HK-2 (cell line): Measurements from ENCODE around the gene BRINP3.

Experiments used
- DNase-seq: peaks from one replicate; pipeline ENCODE4 v3.0.0-alpha.2; 2018; ENCODE audit not compliant: unreplicated experiment

Gene BRINP3

DNA sequence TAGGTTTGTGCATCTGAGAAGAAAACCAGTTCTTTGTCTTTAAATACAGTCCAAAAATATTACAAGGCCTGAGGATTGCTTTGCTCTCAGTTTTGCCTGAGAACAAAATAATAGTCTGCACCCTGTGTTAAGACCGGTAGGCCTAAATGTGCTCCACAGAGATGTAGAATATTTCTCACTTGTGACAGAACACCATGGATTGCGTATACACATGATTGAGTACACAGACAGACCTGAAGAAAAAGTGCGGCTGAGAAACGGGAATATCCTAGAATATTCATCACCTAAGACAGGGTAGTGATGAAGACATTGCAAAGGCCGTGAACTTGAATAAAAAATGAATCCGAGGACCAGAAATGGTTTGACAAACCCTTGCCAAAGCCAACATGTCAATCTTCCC is 155.4 kb downstream of the BRINP3 start:
- DNase-seq, result no peak

DNA sequence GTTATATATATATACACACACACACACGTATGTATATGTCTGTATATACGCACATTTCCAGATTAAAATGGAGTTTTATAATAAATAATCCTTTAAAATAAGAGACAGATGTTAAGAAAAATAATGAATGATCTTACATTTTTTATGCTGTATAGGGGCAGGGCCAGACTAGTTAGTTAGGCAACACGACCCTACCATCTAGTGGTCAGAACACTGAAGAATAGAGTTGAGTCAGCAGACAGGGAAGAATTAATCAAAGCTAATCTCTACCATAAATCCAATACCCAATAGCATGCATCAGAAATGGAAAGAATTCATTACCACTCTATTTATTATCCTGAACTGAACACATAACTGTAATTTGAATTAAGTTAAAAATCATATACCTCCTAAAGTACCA is 156.7 kb downstream of the BRINP3 start:
- no peak for DNase-seq

DNA sequence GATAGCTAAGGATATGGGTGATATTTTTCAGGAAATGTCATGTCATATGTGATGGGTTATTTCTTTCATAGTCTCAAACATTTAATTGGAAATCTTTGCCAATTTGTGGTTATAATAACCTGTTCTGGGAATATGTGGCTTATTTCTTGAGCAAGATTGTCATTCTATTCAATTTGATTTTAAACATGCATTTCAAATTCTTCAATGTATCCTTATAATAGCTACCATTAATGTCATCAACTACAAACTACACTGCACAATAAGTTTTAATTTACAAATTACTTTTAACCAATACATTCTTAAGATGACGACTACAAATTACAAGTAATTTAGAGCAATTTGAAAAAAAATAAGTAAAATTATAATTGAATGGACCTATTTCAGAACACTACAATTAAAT is 164.9 kb downstream of the BRINP3 start:
- no peak for DNase-seq

DNA sequence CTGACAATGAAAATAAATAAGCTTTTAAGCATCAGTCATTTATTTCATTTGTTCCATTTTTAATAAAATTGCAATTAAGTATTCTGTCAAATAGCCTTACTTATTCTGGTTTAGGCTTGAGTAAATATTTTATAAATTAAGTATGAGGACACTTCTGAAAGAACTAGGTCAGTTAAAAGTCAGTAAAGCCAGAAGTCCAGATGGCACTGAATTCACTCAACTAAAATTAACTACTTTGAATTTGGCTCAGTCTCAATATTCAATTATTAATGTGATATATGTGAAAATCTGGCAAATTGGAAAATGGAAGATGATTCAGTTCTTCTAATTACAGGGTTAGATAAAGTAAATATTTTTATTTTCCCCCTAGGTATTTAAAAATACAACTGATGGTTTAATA is 174.2 kb downstream of the BRINP3 start:
- DNase-seq, result no peak

DNA sequence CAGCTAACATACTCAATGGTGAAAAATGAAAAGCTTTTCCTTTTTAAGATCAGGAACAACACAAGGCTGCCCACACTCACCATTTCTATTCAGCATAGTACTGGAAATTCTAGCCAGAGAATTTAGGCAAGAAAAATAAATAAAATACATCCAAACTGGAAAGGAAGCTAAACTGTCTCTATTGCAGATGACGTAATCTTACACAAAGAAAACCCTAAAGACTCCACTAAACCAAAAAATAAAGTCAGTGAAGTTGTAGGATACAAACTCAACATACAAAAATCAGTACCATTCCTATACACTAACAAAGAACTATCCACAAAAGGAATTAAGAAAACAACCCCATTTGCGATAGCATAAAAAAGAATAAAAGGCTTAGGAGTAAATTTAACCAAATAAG is 181.2 kb downstream of the BRINP3 start:
- no peak for DNase-seq

DNA sequence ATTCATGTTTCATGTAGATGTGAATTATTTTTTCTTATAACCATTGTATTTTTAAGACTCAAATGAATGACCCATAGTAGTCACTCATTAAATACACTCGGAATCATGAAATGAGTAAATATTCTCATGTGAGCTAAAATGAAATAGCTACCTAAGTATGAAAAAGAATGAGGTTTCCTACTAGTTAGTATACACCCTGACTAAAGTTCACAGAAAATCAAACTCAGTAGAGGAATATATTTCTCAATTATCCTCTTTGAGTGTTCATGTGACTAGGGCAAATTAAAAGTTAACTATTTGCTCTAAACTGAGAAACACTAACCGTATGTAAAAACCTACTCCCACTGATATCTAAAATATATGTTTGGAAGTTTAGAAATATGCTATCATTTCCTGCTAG is 187.8 kb downstream of the BRINP3 start:
- no peak for DNase-seq

DNA sequence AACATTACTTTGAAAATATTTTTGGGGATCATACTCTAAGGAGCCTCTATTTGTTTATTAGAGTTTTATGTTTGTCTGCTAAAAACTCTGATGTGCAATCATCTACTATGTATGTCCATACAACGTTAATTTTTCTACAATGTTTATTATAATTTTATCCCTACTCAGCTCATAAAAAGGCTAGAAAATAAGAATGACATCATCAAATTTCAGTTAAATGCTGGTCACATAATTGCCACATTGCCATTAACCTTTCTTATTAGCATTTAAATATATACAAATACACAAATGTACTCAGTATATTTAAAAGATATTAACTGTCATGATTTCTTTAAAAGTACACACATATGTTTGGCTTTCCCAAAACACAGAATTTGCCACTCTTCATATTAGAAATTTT is 191.6 kb downstream of the BRINP3 start:
- DNase-seq, result no peak

DNA sequence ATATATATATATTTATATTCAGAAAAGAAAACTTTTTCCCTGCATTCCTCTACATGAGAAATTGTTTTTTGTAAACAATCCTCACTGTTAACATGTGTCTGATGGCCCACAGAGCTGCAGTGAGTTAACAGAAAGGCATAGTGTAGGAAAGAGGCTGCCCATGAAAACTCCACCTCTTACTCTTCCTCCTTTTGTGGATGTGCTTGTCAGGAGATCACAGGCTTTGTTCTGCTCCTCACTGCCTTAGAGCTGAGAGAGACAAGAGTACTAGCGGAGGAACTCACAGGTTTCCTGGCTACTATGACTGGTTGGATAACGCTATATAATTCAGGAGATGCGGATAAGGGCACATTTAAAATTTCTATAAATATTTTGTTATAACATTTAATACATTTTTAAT is 200.6 kb downstream of the BRINP3 start:
- DNase-seq, result no peak

DNA sequence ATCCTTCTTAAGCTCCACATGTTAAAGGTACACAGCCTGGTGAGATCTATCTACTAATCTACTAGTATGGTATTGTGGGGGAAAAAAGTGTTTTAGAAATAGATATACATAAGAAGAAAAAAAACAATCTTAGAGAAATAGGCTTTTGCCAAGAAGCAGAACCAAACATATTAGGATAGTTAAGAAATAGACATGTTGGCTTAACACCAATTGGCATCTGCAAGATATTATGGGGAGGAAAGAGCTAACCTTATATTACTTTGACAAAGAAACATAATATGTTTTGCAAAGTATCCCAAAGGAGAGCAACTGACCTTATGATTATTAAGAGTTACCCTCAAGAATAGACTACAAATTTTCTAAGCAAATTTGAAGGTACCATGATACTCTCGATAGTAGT is 202.9 kb downstream of the BRINP3 start:
- no peak for DNase-seq

DNA sequence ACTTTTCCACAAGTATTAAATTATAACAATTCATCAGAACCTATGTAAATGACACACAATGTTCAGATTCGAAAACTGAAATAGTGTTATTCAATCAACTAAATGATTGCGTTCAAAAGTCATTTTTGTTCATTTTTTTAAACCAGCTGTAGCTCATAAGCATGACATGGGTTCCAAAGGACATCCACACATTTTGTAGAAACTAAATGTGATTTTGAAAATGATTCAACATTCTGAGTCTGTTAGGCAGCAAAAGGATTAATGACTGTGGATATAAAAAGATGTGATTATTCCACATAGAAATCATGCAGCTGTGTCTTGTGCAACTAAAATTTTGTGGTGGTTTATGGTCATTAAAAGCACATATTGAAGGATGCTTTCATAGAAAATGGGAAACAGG is 204.5 kb downstream of the BRINP3 start:
- DNase-seq, result no peak

DNA sequence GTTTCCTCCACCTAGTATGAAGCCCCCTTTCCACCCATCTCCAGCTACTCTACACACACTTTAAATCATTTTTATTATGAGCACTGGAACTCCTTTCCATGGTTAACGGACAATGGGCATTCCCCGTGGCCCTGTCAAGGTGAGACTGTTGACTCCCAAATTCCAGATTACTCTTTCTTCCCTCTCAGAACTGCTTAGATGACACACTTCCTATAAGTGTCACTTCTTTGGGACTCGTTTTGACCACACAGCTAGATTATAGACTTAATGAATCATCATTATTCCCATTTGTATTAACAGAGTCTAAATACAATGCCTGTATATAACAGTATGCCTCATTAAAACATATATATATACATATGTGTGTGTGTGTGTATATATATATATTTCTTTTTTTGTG is 215.1 kb downstream of the BRINP3 start:
- DNase-seq, result no peak

DNA sequence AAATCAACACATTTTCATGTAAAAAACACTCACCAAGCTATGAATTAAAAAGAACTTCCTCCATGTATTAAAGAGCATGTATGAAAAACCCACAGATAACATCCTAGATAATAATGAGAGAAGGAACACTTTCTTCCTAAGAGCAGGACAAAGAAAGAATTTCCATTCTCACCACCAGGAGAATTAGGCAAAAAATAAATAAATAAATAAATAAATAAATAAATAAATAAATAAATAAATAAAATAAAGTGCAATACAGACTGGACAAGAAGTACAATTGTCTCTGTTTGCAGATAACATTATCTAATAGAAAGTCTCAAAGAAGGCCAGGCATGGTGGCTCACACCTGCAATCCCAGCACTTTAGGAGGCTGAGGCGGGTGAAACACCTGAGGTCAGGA is 218.2 kb downstream of the BRINP3 start:
- DNase-seq, result no peak

DNA sequence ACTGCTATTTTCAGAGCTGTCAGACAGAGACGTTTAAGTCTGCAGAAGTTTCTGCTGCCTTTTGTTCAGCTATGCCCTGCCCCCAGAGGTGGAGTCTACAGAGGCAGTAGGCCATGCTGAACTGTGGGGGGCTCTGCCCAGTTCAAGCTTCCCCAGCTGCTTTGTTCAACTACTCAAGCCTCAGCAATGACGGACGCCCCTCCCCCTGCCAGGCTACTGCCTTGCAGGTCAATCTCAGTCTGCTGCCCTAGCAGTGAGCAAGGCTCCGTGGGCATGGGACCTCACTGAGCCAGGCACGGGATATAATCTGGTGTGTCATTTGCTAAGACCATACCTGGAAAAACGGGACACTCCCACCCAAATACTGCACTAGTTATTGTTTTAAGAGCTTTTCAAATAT is 219.7 kb downstream of the BRINP3 start:
- no peak for DNase-seq

DNA sequence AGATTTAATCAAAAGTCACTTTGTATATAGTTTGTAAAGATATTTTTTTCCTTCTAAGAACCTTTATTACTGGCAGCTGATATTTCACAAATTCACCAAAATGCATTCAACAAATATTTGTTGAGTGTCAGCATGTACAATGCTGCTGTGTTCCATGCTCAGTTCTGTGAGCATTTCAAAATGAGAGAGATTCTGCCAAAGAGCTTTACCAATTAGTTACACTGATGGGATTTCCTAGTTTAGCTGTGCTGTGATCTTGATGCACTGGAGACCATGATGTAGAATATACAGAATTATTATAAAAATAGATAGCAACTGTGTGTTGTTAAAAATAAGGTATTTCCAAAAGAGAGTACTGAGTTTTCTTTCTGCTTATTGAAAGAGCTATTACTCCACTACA is 225.6 kb downstream of the BRINP3 start:
- no peak for DNase-seq

DNA sequence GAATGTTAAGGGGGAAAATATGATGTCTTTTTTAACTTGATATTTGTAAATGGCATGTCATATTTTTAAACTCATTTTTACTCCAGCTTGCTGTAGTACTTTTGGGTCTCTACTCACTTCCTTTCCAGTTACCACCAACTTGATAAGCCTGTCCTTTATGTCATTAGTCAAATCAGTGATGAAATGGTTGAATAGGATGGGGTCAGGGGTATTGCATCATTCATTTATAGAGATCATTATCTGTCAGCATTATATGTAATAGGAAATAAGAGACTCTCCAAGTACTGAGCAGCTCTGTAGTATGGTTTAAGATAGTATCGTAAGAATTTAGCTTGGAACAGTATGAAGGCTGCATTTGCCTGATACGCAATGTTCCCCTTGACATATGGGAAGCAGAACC is 227.3 kb downstream of the BRINP3 start:
- no peak for DNase-seq

DNA sequence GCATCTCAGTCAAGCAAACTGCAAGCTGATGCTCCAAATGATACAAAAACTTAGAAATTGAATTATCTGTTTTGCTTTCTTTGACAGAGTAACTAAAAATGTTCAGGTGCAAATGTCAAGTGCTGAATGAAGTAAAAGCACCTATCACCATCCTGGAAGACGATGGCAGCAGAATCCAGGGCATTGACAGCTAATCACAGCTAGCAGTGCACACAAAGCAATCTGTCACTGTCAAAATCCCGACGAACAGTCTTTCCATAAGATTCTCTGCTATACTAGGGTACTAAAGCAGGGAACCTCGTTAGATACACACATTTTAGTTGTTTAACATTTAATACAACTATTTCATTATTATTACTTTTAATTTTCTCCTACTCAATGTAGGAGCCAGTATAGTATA is 233.3 kb downstream of the BRINP3 start:
- DNase-seq, result no peak

DNA sequence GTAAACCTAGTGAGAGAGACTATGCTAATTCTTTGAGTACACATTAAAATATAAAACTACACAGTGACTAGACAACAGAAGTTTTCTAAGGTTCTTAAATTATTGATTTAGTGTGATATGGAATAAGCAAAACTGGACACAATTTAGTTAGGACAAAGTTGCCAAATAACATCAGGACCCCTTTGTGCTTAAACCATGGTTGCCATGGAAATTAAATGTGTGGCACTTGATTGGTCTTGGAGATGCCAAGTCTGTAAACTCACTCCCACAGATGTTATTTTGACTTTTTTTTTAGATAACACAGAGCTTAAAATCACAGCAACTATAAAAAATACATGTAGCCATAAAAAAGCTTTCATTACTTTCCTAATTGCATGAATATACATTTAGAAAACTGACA is 234.6 kb downstream of the BRINP3 start:
- no peak for DNase-seq

DNA sequence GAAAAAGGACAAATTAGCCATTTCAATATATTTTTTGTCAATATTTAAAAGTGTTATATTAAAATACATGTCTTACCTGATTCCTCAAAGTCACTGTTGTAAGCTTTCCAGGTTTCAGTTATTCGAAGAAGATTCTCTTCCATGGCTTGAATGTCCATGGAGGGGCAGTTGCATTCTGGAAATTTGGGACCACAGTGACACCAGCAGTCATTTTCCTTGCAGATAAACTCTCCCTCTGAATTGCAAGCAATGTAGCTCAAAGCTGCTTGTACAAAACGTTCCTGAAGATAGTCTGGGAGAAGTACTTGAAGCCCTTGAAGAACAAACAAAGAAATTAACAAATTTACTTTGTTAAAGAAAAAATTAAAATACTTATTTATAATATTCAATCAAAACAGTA is 251.7 kb downstream of the BRINP3 start:
- DNase-seq, result no peak

DNA sequence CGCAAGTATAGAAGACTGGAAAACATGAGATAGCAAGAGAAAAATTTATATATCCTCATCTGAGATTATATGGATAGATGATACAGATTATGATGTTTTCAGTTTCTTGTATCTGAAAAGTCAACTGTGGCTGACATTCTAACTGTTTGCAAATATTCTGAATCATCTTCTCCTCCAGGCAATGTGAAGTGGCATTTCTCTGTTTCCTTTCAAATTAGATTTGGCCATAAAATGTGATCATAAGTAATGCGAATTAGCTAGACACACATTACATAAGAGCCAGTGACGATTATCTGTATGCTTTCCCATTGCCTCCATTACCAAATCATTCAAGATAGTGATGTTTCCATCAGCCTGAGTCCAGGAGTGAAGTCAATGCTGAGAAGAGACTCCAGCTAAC is 265.2 kb downstream of the BRINP3 start:
- DNase-seq, result no peak

DNA sequence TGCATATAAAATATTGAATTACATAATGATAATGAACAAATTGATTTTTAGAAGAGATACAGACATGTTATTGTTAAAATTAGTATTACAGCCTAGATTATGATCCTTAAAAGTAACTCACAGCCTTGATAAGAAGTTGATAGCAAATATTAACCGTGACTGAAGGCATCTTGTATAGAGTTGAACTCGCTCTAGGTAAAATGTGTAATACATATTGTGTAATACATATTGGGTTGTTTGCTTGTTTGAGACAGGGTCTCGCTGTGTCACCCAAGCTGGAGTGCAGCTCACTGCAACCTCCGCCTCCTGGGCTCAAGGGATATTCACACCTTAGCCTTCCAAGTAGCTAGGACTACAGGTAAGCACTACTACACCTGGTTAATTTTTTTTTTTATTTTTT is 269.9 kb downstream of the BRINP3 start:
- no peak for DNase-seq

DNA sequence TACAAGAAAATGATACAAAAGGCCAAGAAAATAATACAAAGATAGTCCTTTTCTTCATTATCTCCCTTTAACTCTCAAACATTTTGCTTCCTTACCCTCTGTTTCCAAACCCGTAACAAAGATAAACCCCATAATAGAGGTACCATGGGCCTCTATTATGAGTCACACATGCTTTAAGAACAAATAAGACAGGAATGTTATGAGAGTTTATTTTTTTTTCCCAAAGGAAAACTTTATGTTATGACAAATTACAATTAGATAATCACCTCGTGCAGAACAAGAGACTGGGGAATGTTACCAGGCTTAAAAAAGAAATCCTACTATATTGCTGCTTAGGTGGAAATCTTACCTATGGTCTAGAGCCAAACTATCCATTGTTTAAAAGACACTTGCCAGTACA is 272.0 kb downstream of the BRINP3 start:
- no peak for DNase-seq

DNA sequence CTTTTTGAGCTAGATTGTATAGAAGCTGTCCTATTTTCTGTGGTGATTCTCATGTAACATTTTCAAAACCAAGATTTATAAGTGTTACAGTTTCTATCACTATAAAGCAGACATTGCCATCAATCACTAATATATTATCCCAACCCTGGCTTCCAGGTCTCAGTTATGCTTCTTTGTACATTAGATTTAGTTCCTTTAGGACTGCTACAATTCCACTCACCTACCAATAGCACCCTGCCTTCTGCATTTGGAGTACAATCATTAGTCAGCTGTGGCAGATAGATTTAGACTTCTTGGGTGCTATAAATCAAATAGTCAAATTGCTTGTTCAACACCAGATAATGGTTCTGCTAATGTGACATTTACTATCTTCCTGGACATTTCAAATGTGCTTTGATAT is 281.6 kb downstream of the BRINP3 start:
- no peak for DNase-seq

DNA sequence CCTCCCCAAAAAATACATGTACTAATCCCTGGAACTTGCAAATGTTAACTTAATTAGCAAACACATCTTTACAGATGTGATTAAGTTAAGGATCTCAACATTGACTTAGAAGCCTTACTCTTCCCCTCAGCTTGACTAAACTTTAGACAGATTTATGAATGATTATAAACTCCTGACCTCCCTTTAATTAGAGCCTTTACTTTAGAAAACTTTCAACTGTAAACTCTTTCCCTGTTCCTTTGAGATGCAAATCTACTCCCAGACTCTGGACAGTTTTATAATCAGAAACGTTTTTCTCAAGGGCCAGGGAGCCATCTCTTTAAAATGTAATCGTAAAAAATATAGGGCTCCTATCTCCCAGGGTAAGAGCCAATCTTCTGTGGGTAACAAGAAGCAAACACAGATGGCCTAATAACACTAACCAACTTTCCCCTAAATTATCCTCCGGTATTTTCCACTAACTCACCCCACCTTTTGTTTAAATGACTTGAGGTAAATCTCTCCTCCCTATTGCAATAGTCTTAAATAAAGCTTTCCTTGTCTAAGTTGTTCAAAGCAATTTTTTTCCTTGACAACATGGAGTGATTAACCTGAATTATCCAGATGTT is 284.1 kb downstream of the BRINP3 start:
- no peak for DNase-seq

DNA sequence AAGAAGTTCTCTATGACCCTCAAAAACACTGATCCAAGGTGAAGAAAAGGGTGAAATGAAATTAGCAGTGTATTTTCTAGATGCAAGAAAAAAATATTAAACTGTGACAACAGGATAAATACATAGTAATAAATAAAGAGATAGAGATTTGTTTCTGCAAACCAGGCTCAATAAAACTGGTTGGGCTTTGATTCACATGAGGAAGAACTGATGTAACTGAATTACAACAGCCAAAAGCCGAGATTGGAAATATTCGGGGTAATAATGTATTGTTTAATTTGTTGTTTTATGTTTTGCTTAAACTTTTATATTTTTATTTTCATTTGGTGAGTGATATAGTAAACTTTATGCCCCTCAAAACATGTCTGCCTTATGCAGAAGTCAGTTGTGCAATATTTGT is 285.0 kb downstream of the BRINP3 start:
- DNase-seq, result no peak

DNA sequence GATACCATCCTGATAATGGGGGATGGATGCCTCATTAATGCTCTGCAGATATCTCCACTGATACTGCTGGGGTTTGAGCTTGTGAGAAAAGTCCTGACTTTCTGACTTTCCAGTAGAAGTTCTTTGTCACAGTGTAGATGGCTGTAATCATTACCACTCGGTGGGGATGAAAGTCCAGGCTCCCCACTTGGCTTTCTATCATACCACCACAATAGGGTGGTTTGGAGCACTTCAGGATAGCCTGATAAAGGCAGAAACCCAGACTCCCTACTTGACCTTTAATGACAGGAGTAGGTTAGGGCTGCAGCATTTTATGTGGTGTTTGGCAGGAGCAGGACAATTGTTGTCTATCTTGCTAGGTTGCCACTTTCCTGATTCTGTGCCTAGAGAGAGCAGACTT is 294.1 kb downstream of the BRINP3 start:
- no peak for DNase-seq
